Activated CD4-positive, alpha-beta T cell treated with anti-CD3 and anti-CD28 coated beads, Interleukin-2, amount 10 ng/mL, durations not matched to agents 7 days and 5 days (primary cell): Measurements from ENCODE around the gene WFS1. TPM values are rescaled to one million over a fixed set of nuclear protein-coding genes. Genes with fewer than 3 reads are reported as not detected.

Experiments
- CTCF ChIA-PET: fragments of 350-600 bp; sonication (Branson Sonifier 250); formaldehyde crosslinking; loops from one replicate; lab custom pipeline; 2021; ENCODE audit warnings: antibody characterized with exemption; lab: Charles Lee
- POLR2A ChIA-PET: fragments of 350-600 bp; sonication (Branson Sonifier 250); formaldehyde crosslinking; loops from one replicate; lab custom pipeline; 2021; ENCODE audit warnings: antibody characterized with exemption; lab: Charles Lee
- DNase-seq: peaks from one replicate; pipeline ENCODE4 v3.0.0-alpha.2; 2020
- H3K27ac Mint-ChIP-seq: one replicate; pipeline ENCODE4 v1.8.0; 2021; ENCODE audit warnings: mild to moderate bottlenecking, moderate library complexity, mixed read lengths
- H3K27me3 Mint-ChIP-seq: one replicate; pipeline ENCODE4 v1.8.0; 2021; ENCODE audit warnings: mixed read lengths
- H3K36me3 Mint-ChIP-seq: one replicate; pipeline ENCODE4 v1.8.0; 2021; ENCODE audit warnings: low read depth, mixed read lengths
- H3K4me1 Mint-ChIP-seq: one replicate; pipeline ENCODE4 v1.8.0; 2021; ENCODE audit warnings: mixed read lengths
- H3K4me3 Mint-ChIP-seq: one replicate; pipeline ENCODE4 v1.8.0; 2021; ENCODE audit warnings: mild to moderate bottlenecking, moderate library complexity, mixed read lengths
- H3K9me3 Mint-ChIP-seq: one replicate; pipeline ENCODE4 v1.8.0; 2021; ENCODE audit warnings: mixed read lengths
- total RNA-seq, 2 experiments: library from RNA; stranded (reverse); gene quantifications; one replicate each; pipeline ENCODE4 v1.2.3, GENCODE V29; 2021

WFS1 gene
- total RNA-seq, 2 experiments from 2014 or later, result 1.7 to 2.1 TPM

DNA sequence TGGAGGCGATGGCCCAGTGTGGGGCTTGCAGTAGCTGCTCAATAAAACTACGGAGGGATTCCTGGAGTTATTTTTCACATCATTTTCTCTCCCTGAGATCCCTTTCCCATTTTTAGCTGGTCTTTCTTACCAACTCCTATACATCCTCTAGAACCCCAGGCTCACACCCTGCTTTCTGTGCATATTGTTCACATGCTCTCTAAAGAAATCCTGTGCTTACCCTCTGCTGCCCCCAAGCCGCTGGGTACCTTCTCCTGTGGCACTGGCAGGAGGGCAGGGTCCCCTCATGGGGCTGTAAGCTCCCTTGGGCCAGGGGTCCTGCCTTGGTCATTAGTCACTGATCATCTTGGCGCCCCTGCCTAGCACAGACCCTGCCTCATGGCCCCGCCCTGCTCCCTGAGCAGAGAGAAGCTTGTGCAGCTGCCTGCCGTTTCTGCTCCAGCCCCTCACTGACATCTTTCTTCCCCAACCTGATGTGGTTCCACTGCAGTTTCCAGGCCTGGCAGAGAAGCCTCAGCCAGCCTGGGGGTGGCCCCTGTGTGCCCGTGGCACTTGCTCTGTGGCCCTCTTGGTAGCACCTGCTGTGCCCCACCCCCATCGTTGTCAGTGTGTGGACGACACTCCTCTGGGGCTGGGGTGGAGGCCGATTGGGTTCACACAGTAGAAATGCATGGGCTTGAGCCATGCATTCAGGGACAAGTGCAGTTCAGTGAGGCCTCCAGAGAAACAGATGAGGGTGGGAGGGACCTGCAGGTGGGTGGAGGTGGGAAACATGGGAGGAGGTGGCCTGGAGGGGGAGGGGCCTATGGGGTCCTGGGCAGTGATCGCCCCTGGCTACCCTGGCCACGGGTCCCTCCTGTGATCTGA is 69.5 kb downstream of the WFS1 start:
- no peaks in the 10 kb centered on the region for H3K9me3 Mint-ChIP-seq
- no peaks in the 10 kb centered on the region for H3K36me3 Mint-ChIP-seq
- peaks cover 25% of the 10 kb centered on the region for H3K4me1 Mint-ChIP-seq
- ChIA-PET CTCF (interaction anchor here (1.1 to 1.9 kb wide), 2 partner anchors 12 to 88 kb away, joined by 3 to 6 read pairs; no protein-coding TSS in a partner anchor), POLR2A (no interaction called here)
- H3K27me3 Mint-ChIP-seq, result peaks cover 36% of the 10 kb centered on the region
- H3K27ac Mint-ChIP-seq, result no peak overlapping the region
- H3K4me3 Mint-ChIP-seq, result no peak overlapping the region
- DNase-seq, result no peak

DNA sequence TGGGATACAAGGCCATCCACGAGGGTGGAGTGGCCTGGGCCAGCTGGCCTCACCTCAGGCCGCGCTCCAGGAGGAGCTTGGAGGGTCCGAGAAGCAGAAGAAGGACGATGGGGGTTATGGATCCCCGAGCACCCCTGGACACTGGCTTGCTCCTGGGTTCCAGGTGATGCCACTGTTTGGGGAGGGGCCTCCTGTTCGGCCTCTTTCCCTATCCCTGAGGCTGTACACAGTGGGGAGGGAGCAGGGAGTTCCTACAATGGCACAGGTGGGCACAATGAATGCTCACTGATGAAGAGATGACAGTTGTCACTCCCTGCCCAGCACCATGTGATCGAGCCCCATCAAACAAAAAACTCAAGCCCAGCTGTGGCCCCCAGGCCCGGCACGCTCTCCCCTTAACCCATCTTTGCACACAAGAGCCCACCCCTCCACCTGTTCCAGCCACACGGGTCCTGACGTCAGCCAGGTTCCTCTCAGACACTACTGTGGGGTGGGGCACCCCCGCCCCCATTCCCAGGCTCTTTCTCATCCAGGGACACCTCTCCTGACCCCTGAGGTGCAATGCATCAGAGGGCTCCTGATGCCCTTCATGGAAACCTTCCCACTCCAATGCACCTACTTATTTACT is 70.3 kb downstream of the WFS1 start:
- Mint-ChIP-seq H3K36me3 (no peaks in the 10 kb centered on the region), H3K27me3 (peaks cover 34% of the 10 kb centered on the region), H3K9me3 (no peaks in the 10 kb centered on the region), H3K4me1 (peaks cover 25% of the 10 kb centered on the region), H3K27ac (no peak overlapping the region), H3K4me3 (no peak overlapping the region)
- POLR2A ChIA-PET, result no interaction called here
- DNase-seq, result no peak
- CTCF ChIA-PET, result interaction anchor here (0.5 to 1.1 kb wide), 2 partner anchors 89 to 271 kb away, joined by 3 read pairs; no protein-coding TSS in a partner anchor

DNA sequence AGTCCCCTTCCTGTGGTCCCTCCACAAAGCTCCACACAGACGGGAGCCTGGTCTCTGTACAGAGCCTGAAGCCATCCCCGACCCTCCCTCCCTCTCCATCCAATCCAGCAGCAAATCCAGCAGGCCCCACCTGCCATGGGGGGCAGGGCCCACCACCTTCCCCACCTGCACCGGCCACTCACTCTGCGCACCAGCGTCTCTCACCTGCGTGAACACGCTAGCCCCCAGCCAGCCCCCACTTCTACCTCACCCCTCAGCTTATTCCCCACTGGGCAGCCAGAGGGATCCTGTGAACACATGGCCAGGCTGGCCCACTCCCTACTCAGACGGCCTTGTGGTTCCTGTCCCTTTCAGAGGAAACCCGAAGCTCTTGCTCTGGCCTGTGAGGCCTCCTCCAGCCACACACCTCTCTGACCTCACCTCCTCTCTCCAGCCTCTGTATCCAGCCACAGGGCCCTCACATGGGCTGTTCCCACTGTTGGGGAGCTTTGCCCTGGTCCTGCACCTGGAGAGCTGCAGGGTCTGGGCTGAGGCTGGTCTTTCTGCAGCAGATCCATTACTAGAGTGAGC is 70.9 kb downstream of the WFS1 start:
- ChIA-PET CTCF (interaction anchor here (0.5 kb wide), 1 partner anchor 272 kb away, joined by 3 read pairs; no protein-coding TSS in a partner anchor), POLR2A (no interaction called here)
- DNase-seq, result no peak
- H3K4me1 Mint-ChIP-seq, result peaks cover 25% of the 10 kb centered on the region
- H3K36me3 Mint-ChIP-seq, result no peaks in the 10 kb centered on the region
- H3K9me3 Mint-ChIP-seq, result no peaks in the 10 kb centered on the region
- no peak overlapping the region for H3K27ac Mint-ChIP-seq
- H3K27me3 Mint-ChIP-seq, result peaks cover 29% of the 10 kb centered on the region
- no peak overlapping the region for H3K4me3 Mint-ChIP-seq

DNA sequence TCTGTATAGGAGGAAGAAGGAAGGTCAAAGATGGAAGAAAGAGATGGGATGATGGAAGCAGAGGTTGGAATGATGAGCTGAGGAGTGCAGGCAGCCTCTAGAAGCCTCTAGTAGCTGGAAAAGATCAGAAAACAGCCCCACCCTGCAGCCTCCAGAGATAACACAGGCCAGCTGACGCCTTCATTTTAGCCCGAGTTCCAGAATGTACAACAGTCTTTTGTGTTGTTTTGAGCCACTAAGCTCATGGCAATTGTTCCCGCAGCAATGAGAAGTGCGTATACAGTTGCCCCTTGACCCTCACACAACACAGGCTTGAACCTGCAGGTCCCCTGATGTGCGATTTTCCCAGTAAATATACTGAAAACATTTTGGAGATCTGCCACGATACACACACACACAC is 72.0 kb downstream of the WFS1 start:
- Mint-ChIP-seq H3K4me1 (peaks cover 25% of the 10 kb centered on the region), H3K9me3 (no peaks in the 10 kb centered on the region), H3K27ac (no peak overlapping the region), H3K27me3 (peaks cover 29% of the 10 kb centered on the region), H3K4me3 (no peak overlapping the region), H3K36me3 (no peaks in the 10 kb centered on the region)
- CTCF ChIA-PET, result interaction anchor here (0.7 to 2.9 kb wide), 4 partner anchors 11 to 997 kb away, joined by 3 to 9 read pairs (median 3); no protein-coding TSS in a partner anchor
- POLR2A ChIA-PET, result interaction anchor here (0.6 kb wide), 1 partner anchor 299 kb away, joined by 5 read pairs; no protein-coding TSS in a partner anchor
- no peak for DNase-seq

DNA sequence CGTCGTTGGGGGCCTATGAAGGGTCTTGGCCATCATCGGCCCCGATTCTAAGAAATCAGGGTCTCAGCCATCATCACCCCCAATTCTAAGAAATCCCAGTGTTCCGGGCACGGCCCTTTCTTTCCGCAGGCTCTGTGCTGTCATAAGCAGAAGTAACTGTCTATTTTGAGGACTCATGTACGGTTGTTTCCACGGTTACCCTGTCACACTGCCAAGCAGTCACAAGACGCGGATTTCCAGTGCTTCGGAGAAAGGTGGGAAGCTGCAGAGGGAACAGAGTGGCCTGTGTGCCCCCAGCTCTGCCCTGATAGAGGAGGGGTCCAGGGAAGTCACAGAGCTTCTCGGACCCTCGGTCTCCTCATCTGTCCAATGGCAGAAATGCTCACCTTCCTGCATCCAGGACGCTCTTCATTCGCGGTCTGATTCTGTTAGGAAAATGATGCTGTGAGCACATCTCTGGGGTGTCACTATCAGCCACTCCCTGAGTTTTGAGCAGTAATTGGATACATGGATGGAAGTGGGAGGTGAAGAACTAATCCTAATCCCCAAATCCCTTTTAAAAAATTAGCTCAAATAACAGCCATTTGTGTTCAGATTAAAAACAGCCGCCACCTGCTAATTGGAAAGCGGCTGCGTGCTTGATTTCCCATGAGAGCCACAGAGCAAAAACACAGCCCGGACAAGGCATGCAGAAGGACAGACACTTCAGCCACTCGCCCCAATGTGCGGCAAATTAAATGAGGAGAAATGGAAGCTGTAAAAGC is 73.1 kb downstream of the WFS1 start:
- CTCF ChIA-PET, result interaction anchor here (0.6 to 2.9 kb wide), 3 partner anchors 12 to 345 kb away, joined by 3 to 9 read pairs (median 7); no protein-coding TSS in a partner anchor
- peaks cover 19% of the 10 kb centered on the region for H3K4me1 Mint-ChIP-seq
- DNase-seq, result no peak
- no peaks in the 10 kb centered on the region for H3K9me3 Mint-ChIP-seq
- H3K4me3 Mint-ChIP-seq, result no peak overlapping the region
- no peaks in the 10 kb centered on the region for H3K36me3 Mint-ChIP-seq
- H3K27me3 Mint-ChIP-seq, result peaks cover 22% of the 10 kb centered on the region
- no peak overlapping the region for H3K27ac Mint-ChIP-seq
- POLR2A ChIA-PET, result no interaction called here

DNA sequence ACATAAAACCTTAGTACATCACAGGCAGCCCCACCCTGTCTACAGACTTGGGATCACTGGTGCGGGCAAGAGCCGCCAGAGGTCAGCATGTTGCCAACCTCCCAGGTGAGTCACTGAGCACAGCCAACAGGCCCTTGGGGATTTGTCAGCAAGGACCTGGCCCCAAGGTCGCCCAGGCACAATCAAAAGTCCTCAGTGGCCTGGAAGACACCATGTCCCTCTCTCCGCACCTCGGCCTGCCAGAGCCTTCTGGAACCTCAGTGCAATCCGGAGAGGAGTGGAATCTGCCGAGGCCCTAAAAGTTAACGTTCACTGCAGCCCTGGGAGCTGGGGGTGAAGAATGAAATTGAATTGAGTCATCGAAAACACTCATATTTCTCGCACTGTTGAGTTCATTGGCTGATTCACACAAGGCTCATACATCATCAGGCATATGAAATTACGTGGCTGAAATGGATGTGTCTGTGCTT is 74.3 kb downstream of the WFS1 start:
- Mint-ChIP-seq H3K27ac (no peak overlapping the region), H3K4me3 (no peak overlapping the region), H3K36me3 (no peaks in the 10 kb centered on the region), H3K27me3 (peaks cover 9% of the 10 kb centered on the region), H3K9me3 (no peaks in the 10 kb centered on the region), H3K4me1 (peaks cover 7% of the 10 kb centered on the region)
- CTCF ChIA-PET, result interaction anchor here (2.9 kb wide), 1 partner anchor 13 kb away, joined by 9 read pairs; no protein-coding TSS in a partner anchor
- no peak for DNase-seq
- POLR2A ChIA-PET, result no interaction called here

DNA sequence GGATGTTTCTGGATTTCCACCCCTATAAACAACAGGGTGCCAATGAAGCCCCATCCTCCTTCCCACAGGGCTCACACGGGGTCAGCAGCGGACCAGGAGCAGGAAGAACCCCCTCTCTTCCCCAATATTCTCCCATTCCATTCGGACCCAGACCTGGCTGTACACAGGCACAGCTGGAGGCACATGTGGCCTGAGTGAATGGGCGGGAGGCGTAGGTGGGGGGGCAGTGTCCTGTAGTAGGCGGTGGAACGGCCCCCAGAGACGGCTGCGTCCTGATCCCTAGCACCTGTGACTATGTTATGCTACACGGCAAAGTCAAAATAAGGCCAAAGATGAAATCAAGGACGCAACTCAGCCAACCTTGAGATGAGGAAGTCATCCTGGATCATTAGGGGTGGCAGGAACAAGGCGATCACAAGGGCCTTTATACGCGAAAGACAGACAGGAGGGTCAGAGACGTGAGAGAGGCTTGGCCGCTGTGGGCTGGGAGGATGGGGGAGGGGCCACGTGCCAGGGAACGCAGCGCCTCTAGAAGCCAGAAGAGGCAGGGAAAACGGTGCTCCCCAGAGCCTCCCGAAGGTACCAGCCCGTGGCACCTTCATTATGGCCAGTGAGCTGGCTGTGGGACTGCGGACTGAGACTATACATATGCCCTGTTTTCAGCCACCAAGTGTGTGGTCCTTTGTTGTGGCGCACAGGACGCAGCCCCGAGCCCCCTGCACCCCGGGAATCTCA is 75.6 kb downstream of the WFS1 start:
- ChIA-PET POLR2A (no interaction called here), CTCF (interaction anchor here (1.2 kb wide), 1 partner anchor 18 kb away, joined by 4 read pairs; no protein-coding TSS in a partner anchor)
- H3K4me1 Mint-ChIP-seq, result peaks cover under 1% of the 10 kb centered on the region
- H3K9me3 Mint-ChIP-seq, result no peaks in the 10 kb centered on the region
- no peaks in the 10 kb centered on the region for H3K36me3 Mint-ChIP-seq
- H3K27ac Mint-ChIP-seq, result no peak overlapping the region
- peaks cover 7% of the 10 kb centered on the region for H3K27me3 Mint-ChIP-seq
- DNase-seq, result no peak
- H3K4me3 Mint-ChIP-seq, result no peak overlapping the region

DNA sequence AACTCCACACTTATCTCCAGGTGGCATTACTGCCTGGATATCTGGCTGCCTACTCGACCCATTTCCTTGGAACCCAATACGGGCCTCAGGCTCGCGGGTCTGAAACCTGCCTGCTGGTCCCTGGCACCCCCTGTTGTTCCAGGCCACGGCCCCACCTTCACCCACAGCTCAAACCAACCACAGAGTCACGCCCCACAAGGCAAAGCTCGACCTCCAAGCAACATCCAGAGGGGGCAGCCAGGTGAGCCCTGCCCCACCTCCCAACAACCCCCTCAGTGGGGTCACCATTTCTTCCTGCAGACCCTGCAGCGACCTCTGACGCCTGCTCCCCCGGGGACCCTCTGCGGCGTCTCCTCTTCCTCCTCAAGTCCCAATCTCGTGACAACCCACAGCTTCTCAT is 76.2 kb downstream of the WFS1 start:
- DNase-seq, result no peak
- ChIA-PET CTCF (interaction anchor here (1.2 kb wide), 1 partner anchor 18 kb away, joined by 4 read pairs; no protein-coding TSS in a partner anchor), POLR2A (no interaction called here)
- peaks cover 7% of the 10 kb centered on the region for H3K27me3 Mint-ChIP-seq
- no peak overlapping the region for H3K27ac Mint-ChIP-seq
- no peaks in the 10 kb centered on the region for H3K36me3 Mint-ChIP-seq
- H3K9me3 Mint-ChIP-seq, result no peaks in the 10 kb centered on the region
- H3K4me3 Mint-ChIP-seq, result no peak overlapping the region
- H3K4me1 Mint-ChIP-seq, result no peaks in the 10 kb centered on the region

DNA sequence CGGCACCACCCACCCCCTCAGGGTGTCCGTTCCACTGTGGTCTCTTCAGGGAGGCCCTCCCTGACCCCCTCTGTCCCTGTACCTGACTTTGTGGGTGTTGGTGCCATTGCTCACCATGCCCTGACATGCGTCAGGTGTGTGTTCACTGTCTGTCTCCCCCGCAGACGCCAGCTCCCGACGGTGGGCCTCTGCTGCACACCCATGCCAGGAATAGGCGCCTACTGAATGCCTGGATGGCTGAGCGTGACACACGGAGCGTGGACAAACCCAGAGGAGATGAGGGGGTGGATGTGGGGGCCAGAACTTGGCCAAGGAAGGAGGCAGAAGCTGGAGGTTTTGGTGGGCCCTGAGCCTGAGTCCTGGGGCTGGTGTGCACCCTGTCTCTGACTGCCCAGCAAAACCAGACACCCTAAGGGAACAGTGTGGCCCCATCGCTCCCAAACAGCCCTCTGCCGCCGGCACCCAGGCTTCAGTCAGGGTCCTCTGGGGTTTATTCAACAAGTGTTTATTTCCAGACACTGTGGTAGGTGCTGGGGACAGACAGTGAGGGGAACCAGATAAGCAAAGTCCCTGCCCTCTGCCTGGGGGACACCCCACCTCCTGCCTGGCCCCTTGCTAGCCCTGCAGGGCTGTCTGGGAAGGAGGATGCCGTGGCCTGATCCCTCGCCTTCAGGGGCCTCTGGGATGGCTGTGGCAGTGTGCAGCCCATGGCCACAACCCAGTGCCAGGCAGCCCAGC is 76.9 kb downstream of the WFS1 start:
- no peaks in the 10 kb centered on the region for H3K9me3 Mint-ChIP-seq

DNA sequence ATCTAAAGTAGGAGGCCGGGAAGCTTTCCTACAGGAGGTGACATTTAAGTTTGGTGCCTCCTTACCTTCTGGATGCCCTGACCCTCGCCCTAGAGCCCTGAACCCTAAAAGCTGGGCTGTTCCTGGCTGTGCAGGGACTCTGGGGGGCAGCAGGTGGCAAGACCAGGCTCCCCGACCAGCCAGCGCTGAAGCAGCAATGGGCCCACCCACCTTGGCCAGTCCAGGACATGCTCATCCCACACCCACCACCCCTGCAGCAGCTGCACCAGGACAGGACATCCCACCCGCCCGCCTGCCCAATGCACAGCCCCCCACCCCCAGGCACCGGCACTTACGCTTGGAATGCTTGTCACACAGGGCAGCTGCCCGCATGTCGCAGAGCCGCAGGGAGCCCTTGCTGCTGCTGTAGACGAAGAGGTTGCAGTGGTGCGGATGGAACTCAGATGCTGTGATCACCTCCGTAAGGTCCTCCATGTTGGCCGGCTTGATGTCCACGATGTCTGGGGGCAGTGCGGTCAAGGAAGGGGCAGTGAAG is 77.9 kb downstream of the WFS1 start:
- no peaks in the 10 kb centered on the region for H3K4me1 Mint-ChIP-seq
- POLR2A ChIA-PET, result no interaction called here
- CTCF ChIA-PET, result interaction anchor here (0.6 kb wide), 1 partner anchor 17 kb away, joined by 3 read pairs; no protein-coding TSS in a partner anchor
- no peaks in the 10 kb centered on the region for H3K9me3 Mint-ChIP-seq
- no peaks in the 10 kb centered on the region for H3K36me3 Mint-ChIP-seq
- H3K27ac Mint-ChIP-seq, result no peak overlapping the region
- H3K4me3 Mint-ChIP-seq, result no peak overlapping the region
- no peak for DNase-seq
- peaks cover 3% of the 10 kb centered on the region for H3K27me3 Mint-ChIP-seq

More for the DNA sequence above, 76.9 kb downstream of the WFS1 start:
- Mint-ChIP-seq H3K27ac (no peak overlapping the region), H3K4me1 (no peaks in the 10 kb centered on the region), H3K36me3 (no peaks in the 10 kb centered on the region), H3K4me3 (no peak overlapping the region), H3K27me3 (peaks cover 4% of the 10 kb centered on the region)
- ChIA-PET CTCF (interaction anchor here (1.2 kb wide), 1 partner anchor 19 kb away, joined by 4 read pairs; no protein-coding TSS in a partner anchor), POLR2A (no interaction called here)
- no peak for DNase-seq

DNA sequence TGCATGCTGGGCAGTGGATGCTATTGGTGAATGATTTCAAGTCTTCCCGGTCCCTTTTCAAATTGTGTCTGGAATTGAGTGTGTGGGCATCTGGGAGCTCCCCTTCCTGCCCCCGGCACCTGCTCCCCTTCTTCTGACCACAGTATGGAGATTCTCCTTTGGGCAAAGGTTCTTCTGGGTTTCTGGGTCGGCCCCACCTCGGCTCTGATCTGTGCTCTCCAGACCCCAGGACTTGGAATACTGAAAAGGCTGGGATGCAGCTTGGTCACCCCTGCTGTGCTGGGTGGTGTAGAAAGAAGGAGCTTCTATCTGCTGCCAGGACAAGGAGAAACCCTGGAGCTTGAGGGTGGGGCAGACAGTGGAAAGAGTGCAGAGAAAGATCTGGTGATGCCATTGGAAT is 78.8 kb downstream of the WFS1 start:
- H3K27me3 Mint-ChIP-seq, result no peaks in the 10 kb centered on the region
- ChIA-PET POLR2A (no interaction called here), CTCF (interaction anchor here (0.5 kb wide), 1 partner anchor 1951 kb away, joined by 4 read pairs; no protein-coding TSS in a partner anchor)
- H3K4me1 Mint-ChIP-seq, result no peaks in the 10 kb centered on the region
- DNase-seq, result no peak
- no peaks in the 10 kb centered on the region for H3K36me3 Mint-ChIP-seq
- no peaks in the 10 kb centered on the region for H3K9me3 Mint-ChIP-seq
- H3K27ac Mint-ChIP-seq, result no peak overlapping the region
- H3K4me3 Mint-ChIP-seq, result no peak overlapping the region
